Measurements from ENCODE around the gene SLC25A29.
"Not testable (repeated sequence)": the region's sequence is repeated elsewhere in the genome, so short reads cannot be mapped to it uniquely, and the experiment has no call there.

Gene SLC25A29, protein sequence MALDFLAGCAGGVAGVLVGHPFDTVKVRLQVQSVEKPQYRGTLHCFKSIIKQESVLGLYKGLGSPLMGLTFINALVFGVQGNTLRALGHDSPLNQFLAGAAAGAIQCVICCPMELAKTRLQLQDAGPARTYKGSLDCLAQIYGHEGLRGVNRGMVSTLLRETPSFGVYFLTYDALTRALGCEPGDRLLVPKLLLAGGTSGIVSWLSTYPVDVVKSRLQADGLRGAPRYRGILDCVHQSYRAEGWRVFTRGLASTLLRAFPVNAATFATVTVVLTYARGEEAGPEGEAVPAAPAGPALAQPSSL

DNA sequence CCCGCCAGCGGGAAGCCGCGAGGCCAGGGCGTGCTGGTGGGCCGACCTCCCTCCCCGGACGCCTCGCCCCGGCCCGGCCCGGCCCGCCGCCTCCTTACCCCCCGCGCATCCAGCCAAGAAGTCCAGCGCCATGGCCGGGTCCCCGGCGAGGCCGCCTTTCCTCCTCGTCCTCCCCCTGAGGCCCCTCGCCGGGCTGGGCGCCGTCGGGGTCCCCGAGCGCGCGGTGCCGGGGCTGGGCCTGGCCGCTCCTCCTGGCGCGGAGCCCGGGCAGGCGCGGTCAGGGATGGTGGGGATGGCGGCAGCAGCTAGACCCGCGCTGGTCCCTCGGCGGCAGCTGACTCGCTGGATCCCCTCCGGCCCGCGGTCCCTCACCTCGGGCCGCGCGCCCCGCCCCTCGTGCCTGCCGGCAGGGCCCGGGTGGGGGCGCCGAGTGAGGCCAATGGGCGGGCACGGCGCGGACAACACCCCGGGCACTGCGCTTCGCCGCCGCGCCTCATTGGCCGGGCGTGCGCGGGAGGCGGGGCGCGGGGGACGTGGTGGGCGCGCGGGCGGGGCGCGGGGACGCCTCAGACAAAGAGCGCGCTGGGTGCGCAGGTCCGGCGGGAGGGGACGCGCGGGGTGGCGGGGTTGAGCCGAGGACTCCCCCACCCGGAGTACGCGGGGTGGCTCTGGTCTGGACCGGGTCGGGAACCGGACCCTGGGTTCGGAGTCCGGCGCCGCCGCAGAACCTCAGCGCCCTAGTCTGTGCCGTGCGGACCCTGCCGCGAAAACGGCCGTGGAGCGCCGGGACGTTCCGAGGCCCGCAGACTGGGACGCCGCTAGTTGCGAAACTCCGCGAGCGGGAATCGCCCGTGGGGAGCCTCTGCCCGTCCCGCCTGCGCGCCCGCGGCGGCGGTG lies at the start of gene SLC25A29:
TSS of gene SLC25A29 (minus strand) at position 344 of the 897 bp plus-strand sequence. CDS start at position 132, 212 bp downstream.
- DNase-seq, result peak; percentile 73

DNA sequence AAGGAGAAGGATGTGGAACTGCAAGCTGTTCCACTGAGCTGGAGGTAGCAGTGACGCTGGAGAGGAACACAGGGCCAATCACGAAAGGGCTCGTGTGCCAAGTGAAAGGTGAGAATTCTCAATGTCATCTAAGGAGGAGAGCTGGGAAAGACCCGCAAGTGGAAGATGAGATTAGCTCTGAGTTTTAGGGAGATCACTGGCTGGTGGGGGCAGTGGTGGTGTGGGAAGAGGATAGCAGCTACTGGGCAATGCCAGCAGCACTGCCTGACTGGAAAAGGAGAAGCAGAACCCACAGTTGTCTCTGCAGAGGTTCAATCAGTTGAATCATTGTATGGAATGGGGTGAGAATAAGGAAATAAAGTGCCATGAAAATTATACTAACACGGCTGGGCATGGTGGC lies 44.7 kb upstream of the SLC25A29 start:
- DNase-seq, result no peak

DNA sequence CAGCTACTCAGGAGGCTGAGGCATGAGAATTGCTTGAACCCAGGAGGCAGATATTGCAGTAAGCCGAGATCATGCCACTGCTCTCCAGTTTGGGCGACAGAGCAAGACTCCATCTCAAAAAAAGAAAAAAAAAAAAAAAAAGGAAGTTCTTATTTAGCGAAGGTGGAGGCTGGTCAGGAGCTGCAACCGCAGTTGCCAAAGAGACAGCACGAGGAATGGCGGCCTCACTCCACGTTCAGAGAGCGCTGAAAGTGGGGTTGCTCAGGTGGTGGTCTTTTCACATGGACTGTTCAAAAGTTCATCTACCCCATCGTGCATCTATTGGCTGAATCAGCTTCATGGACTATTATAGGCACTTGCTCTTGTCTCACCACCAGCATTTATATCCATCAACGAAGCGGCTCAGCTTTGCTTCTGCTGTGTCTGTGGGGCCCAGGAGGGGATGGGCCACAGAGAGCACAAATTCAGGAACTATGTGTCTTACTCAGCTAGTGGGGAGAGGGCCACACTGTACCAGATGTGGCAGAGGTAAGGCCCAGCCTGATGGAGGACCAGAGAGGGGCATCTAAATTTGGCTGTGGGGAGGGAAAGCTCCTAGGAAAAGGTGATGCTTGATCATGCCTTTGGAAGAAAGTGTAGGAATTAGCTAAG lies 44.2 kb upstream of the SLC25A29 start:
- no peak for DNase-seq

DNA sequence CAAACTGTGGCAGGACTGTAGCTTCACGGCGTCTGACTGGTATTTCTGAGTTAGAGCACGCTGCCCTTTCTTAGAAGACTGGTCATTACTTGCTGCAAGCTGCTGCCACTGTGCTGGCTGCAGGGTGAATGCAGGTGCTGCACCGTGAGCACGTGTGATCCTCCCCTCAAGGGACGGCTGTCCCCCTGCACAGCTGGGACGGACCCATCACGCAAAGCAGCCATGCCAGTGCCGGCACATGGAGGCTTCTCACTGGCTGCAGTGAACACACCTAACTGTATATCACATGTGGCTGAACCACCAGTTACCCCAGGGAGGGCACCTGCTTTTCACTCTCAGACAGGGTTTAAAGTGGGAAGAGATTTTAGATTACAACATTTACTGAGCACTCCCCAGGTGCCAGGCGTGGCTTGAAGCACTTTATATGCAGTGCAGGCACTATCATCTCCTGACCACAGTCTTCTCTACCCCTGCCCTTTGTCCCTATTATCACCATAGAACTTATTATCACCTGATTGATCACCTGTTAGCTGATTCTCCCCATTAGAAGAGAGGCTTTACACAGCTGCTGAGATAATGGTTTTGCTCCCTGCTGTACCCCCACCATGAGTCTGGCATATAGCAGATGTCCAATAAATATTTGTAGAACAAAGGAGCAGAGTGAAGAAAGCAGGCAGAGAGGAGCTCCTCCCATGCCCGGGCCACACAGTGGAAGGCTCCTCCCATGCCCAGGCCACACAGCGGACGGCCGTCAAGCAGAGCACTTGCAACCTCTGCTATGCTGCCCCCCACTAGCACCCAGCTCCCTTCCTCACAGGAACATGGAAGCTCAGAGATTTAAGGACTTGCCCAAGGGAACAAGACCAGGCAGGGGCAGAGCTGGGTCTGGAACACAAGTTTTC lies 42.8 kb upstream of the SLC25A29 start:
- no peak for DNase-seq

DNA sequence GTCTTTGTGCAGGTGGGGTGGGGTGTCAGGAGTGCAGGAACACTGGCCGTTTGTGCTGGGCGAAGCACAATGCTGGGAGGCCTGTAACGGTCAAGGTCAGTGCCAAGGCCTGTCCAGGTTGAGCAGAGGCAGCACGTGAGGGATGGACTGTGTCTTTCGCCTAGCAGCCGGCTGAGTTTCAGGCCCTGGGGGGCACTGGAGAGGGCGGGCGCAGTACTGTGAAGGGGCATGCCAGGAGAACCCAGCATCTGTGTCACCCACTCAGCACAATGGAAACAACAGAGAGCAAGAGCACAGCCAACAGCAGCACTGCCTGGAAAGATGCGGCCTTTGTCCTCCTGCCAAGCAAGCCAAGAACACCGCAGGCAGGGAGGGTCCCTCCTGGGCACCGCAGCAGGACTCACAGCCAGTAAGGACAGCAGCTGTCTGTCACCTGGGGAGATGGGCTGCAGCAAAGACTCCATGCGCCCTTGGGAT lies 42.0 kb upstream of the SLC25A29 start:
- no peak for DNase-seq

DNA sequence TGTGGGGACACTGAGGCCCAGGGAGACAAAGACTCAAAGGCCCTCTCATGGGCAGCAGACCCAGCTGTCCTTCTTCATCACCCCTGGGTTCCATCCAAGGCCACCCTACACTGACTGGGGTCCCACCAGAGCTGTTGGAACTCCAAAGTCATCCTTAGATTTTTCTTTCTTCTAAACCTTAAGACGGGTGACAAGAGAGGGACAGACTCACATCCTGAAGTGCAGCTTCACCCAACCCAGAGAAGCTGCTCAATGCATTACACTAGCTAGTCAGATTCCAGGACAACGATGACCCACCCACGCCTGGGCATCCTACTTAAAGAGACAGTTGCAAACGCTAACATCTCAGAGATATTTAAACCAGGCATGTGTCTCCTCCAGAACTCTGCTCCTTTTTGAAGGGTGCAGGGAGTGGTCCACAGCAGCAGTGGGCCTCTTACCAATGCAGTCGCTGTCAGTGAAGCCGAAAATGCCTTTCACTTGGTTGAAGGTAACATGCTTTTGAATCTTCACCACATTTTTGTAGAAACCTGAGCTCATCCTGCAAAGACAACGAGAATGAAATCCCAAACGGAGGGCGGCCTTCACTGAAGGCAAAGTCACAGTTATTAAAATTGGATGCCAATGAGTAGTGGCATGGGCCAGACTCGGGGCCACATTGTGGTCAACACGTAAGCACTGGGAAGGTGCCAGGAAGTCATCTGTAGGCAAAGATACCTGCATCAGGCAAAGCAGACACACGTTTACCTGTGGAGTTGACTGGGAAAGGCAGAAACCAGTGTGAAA lies 40.3 kb upstream of the SLC25A29 start:
- DNase-seq, result no peak

DNA sequence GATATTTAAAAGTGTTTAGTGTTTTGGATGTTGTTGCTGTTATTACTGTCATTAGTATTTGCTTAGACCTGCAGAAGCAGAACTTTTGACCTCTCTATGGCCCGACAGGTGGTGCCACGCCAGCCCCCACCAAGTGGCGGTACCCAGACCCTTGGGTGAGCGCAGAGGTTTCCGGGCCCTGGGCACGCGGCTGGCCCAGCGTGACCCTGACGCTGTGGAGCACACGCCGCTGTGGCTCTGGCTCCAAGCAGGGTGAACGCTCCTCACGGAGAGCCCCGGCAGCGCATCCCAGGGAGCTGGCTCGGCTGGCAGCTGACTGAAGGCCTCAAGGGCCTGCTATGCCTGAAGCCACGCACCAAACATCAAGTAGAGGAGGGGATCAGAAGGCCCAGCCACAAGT lies 39.5 kb upstream of the SLC25A29 start:
- DNase-seq, result no peak

DNA sequence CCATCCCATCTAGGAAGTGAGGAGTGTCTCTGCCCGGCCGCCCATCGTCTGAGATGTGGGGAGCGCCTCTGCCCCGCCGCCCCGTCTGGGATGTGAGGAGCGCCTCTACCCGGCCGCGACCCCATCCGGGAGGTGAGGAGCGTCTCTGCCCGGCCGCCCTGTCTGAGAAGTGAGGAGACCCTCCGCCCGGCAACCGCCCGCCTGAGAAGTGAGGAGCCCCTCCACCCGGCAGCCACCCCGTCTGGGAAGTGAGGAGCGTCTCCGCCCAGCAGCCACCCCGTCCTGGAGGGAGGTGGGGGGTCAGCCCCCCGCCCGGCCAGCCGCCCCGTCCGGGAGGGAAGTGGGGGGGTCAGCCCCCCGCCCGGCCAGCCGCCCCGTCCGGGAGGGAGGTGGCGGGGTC lies 38.4 kb upstream of the SLC25A29 start:
- not testable (repeated sequence) for DNase-seq

DNA sequence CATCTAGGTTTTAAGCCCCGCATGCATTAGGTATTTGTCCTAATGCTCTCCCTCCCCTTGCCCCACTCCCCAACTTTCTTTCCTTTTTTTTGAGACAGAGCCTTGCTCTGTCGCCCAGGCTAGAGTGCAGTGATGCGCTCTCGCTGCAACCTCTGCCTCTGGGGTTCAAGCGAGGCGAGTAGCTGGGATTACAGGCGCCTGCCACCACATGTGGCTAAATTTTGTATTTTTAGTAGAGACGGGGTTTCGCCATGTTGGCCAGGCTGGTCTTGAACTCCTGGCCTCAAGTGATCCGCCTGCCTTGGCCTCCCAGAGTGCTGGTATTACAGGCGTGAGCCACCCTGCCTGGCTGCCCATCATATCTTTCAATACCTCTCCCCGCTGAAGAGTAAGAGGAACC lies 36.6 kb upstream of the SLC25A29 start:
- not testable (repeated sequence) for DNase-seq

DNA sequence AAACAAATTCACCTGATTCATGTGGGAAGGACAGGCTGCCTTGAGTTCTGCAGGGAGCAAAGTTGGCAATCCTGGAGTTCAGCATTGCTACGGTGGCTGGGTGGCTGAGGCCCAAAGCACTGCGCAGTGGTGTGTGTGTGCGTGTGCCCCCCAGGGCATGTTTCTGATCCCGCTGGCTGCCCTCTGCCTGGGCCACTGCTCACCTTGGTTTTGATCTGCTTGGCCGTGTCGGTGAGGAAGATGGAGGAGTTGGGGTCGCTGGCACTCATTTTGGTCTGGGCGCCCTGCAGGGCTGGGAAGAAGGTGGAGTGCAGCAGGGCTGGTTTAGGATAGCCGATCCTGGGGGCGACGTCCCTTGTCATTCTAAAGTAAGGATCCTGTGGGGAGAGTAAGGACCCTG lies 36.0 kb upstream of the SLC25A29 start:
- DNase-seq, result no peak

DNA sequence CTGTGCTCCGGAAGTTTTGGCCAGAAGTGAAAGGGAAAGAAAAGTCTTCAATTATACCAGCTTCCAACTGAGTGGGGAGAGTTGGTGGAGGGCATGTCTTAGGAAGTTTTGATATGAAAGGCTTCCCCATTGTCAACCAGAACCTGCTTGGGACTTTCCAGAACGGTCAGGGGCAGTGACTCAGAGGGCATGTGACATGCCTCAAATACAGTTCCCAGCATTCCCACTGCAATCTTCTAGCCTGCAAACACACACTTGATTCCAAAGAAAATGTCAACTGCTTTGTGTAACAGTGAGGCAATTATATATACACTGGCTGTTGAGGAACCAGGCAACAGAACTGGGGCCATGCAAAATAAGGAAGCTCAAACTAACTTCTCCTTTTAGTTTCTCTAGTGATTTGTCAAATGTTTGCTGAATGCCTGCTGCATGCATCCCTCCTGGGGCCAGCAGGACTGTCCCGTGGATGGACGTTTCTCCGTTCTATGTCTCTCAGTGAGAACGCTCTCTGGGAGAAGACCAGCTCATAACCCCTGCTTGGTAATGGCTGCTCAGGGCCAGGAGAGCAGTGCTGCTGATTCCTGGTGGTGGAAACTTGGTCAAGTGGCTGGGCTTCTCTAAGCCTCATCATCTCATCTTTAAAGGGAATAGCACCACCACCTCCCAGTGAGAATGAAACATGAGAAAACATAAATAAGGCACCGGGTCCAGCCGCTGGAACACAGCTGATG lies 35.2 kb upstream of the SLC25A29 start:
- peak; percentile 38 for DNase-seq

DNA sequence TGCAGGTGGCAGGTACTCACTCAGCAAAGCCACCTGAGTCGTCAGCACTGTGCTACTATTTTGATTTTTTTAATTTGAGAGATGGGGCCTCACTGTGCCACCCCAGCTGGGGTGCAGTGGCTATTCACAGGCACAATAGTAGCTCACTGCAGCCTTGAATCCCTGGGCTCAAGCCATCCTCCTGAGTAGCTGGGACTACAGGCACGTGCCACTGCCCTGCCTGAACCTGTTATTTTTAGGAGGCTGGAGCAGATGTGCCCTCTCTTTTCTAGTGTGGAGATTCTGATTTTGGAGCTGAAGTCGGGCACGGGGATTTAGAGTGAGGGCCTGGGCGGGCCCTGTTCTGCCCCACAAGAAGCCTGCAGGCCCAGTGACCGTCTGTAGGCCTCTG lies 34.2 kb upstream of the SLC25A29 start:
- DNase-seq, result no peak

DNA sequence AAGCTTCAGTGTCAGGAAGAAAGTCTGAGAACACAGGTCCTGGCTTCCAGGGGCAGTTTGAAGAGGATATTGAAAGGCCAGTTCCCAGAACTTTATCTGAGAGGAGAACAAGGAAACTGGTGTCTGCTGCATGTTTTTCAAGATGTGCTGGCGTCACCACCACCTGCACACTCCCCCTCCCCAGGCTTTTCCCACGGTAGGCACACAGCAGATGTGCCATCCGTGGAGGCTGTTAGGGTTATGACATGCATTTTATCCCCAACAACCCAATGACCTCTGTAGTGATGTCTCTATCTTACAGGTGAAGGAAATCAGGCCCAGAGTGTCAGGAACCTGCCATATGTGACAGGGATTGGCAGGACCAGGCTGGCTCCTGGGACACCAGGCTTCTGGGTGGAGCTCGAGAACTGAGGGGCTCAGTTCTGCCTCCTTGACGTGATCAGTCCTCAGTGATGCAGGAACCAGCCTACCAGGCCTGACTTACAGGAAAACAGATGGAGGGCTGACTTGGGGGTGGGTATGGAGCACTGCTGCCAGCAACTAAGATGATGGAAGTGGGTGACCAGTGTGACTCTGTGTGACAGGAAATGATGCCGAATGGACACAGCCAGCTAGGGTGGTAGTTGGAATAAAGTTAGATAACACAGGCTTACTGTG lies 33.6 kb upstream of the SLC25A29 start:
- DNase-seq, result no peak

DNA sequence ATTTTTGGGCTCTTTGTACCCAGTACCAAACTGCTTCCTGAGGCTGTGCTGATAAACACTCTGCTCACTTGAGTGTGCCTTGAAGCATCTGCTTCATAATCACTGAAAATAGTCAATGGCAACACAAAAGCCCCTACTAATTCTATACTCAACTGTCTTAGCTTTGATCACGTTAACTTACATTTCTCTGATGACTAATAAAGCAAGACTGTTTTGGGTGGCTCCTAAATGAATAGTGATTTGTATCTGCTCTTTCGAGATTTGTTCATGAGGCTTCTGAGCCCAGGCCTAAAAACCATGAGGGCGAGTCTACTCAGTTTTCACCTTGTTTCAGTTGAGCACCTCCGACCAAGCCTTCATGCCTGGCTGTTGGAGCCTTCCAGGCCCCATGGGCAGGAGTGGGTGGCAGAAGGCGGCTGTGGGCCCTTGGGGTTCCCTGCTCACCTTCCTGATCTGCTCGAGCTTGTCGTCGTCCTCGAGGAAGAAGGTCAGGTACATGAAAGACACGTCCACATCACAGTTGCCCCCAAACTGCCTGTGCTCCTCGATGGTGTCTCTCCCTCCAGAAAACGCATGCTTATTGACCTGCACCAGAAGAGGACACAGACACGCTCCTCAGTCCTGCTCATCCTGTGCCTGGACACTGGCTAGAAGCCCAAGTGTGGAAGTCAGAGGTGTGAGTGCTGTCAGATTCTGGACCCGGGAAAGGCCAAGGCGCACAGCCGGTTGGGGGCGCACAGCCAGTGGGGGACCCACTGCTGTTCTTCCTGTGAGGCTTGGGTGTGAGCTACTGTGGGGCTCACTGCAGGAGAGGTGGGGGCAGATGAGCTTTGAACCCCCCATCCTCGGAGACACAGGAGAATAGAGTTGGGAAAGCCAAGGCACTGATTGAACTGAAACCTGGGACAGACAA lies 30.6 kb upstream of the SLC25A29 start:
- DNase-seq, result no peak

DNA sequence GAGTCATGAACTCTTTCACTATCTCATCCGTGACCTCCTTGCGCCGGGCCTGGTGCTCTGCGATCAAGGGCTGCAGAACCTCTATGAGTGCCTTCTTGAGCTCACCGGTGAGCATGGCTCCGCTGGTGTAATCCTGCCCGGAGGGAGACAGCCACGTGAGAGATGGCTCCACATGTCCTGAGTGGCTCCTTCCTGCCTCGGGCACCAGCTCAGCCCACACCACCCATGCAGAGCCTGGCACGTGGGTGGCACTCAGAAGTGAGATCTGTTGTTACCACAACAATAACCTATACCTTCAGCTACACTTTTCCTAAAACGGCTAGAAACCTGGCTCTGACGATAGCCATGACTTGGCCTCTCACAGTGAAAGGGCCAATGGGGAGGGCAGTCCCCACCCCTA lies 28.7 kb upstream of the SLC25A29 start:
- DNase-seq, result no peak

DNA sequence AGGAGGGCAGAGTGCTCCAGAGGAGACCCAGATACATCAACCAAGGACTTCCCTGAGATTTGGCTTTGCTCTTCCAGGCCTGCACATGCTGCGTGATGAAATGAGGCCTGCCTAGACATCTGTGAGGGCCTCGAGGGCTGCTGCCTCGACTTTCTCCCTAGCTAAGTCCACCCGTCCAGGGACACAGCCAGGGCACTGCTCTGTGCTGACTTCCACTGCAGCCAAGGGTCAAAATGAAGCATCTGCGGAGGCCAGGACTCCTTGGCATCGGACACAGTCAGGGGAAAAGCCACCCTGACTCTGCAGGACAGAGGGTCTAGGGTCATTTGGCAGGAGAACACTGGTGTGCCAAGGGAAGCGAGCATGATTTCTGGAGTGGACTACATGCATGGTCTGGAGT lies 27.6 kb upstream of the SLC25A29 start:
- no peak for DNase-seq

DNA sequence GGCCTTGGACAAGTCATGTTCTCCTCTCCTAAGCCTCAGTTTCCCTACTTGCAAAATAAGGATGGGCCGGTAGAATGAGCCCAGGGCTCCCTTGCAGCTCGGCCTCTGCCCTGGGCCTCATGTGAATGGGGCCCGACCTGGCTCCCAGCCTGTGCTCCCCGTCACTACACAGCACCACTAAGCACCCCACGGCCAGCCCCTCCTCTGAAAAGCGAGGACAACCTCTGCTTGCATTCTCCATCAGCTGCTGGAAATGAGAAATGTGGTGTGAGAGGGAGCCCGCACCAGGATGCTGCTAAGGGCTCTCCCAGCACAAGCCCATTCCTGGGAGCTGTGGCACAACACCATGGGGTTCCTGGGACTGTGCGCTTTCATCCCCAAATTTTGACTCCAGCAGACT lies 27.1 kb upstream of the SLC25A29 start:
- no peak for DNase-seq

DNA sequence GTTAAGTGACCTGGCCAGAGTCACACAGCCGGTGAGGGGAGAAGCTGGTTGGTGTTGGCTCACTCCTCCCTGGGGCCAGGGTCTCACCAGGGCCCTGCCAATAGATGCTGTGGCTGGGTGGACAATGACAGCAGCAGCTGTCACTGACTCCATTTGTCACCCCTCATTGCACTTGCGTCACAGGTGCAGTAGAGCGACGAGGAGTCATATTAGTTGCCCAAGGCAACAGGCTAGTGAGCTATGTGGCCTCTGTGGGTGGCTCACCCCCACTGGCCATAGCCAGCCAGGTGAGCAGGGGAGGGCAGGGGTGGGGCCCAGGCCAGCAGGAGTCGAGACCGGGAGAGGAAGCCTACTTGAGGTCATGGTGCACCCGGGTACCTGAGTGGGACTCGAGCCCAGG lies 26.6 kb upstream of the SLC25A29 start:
- DNase-seq, result no peak

DNA sequence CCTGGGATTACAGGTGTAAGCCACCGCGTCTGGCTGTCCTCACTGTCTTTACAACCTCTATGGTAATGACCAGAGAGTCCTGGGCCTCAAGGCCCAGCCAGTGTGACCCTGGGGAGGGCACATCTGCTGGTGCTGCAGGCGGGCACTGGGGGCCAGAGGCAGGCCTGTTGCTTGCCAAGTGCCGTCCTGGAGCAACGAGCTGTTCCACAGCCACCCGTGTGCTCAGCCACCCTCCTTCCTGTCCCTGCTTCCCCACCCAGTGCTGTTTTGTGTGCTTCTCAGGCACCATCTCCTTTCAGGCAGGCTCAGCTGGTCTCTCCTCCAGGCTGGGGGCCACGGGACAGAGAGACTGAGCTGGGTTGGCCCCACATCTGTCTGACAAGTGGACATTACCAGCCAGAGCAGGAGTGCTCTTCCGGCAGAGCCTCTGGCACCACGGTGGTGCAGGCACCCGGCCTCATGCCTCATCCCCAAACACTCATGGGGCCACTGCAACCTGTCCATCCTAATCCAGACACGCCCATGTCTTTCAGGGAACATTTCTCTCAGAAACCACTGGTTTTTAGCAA lies 25.9 kb upstream of the SLC25A29 start:
- DNase-seq, result no peak

Data from CD4-positive, alpha-beta T cell treated with Interleukin-17A for 1 hour (primary cell).